Type B pancreatic cell (in vitro differentiated cells): ENCODE data around the gene DCHS1. TPM values are rescaled to one million over a fixed set of nuclear protein-coding genes. Genes with fewer than 3 reads are reported as not detected.

Experiments used
- DNase-seq: peaks from one replicate; pipeline ENCODE4 v3.0.0; 2021; ENCODE audit warnings: mixed read lengths; ENCODE audit not compliant: unreplicated experiment; ENCODE audit errors: extremely low spot score
- H3K27ac Mint-ChIP-seq: 2 replicates; pipeline ENCODE4 v1.8.0; 2021; ENCODE audit warnings: mild to moderate bottlenecking, mixed read lengths
- H3K27me3 Mint-ChIP-seq: 2 replicates; pipeline ENCODE4 v1.8.0; 2021; ENCODE audit warnings: mixed read lengths
- H3K36me3 Mint-ChIP-seq: 2 replicates; pipeline ENCODE4 v1.8.0; 2021; ENCODE audit warnings: mixed read lengths
- H3K4me1 Mint-ChIP-seq: one replicate; pipeline ENCODE4 v1.8.0; 2021; ENCODE audit warnings: mixed read lengths; ENCODE audit not compliant: unreplicated experiment
- H3K4me3 Mint-ChIP-seq: 2 replicates; pipeline ENCODE4 v1.8.0; 2021; ENCODE audit warnings: mild to moderate bottlenecking, mixed read lengths
- H3K9me3 Mint-ChIP-seq: 2 replicates; pipeline ENCODE4 v1.8.0; 2021; ENCODE audit warnings: mixed read lengths
- CTCF ChIP-seq: fragments of 200-600 bp; sonication (generic); conservative IDR thresholded peaks from 2 replicates; pipeline ENCODE4 v1.5.0; 2021; ENCODE audit warnings: antibody characterized with exemption, mild to moderate bottlenecking
- total RNA-seq: library from RNA; stranded (reverse); gene quantifications from 2 replicates; pipeline ENCODE4 v1.2.1, GENCODE V29; 2021; ENCODE audit warnings: low replicate concordance

DCHS1 gene
- total RNA-seq, 1 donor from 2014 or later: 54.9 TPM

DNA sequence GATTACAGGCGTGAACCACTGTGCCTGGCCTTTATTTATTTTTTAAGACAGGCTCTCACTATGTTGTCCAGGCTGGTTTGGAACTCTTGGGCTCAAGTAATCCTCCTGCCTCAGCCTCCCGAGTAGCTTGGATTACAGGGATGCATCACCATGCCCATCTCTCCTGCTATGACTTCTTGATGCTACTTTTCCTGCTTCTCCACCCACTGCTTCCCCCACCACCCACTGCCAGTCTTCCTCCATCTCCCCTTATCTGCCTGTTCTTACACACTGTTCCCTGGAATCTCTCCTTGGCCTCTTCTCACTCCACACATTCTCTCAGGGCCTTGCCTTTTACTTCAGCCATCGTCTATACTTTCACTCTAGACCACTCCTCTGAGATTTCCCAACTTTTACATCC lies 19.1 kb downstream of the DCHS1 start:
- H3K9me3 Mint-ChIP-seq: no peaks in the 10 kb centered on the region
- H3K36me3 Mint-ChIP-seq: peaks cover 5% of the 10 kb centered on the region
- DNase-seq: no peak
- no peak for TF ChIP-seq CTCF
- peaks cover 8% of the 10 kb centered on the region for H3K4me1 Mint-ChIP-seq
- H3K27me3 Mint-ChIP-seq: peaks cover 4% of the 10 kb centered on the region
- H3K27ac Mint-ChIP-seq: no peak overlapping the region
- no peak overlapping the region for H3K4me3 Mint-ChIP-seq

DNA sequence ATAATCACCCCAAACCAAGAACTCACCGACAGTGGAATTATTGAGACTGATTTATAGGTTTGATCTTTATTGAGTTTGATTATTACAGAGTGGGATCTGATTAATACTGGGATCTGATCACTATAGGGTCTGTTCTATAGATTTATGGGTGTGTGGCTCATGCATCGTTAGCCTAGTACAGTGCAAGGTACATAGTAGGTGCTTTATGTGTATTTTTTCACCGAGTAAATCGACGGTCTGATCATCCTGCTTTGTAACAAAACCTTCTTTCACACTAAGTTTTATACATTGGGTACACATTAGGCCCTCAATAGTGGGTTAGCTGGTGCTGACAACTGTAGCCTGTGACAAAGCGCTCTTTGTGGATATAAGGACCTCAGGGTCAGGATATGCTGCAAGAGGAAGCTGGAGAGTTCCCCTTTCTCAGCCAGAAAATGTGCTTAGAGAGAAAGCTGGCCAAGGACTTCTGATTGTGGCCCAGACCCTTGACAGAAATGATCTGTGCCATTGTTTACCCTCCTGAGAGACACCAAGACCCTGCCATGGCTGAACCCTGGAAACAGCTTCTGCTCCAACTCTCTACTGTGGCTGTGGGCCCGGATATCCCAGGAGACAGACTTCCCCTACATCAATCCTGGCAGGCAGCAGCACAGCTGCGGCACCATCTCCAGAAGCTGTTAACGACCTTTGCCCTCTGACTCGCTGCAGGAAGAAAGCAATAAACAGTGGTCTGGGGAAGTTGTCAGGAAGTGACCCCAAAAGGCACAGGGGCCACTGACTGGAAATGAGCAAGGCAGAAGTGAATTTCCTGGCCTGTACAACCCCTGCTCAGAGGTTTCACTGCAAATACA lies 20.3 kb downstream of the DCHS1 start:
- no peak overlapping the region for H3K4me3 Mint-ChIP-seq
- TF ChIP-seq CTCF: no peak
- peaks cover 9% of the 10 kb centered on the region for H3K36me3 Mint-ChIP-seq
- peaks cover 8% of the 10 kb centered on the region for H3K4me1 Mint-ChIP-seq
- H3K27ac Mint-ChIP-seq: no peak overlapping the region
- no peaks in the 10 kb centered on the region for H3K9me3 Mint-ChIP-seq
- no peak for DNase-seq
- peaks cover 13% of the 10 kb centered on the region for H3K27me3 Mint-ChIP-seq

DNA sequence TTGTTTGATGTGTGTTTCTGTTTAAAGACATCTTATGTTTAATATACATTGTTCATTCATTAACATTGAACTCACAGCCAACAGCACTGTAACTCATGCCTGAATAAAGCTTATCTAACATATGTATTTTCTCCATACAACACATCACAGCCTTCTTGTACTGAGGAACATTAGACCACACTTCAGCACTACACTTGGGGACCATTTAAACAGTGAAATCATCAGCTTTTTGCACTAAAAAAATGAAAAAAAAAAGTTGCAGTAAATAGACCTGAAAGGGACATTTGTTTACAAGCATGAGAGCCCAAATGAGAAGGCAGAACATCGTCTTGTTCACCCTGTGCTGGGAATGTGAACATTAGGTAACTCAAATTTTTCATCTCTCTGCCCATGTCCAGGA lies 21.1 kb downstream of the DCHS1 start:
- no peak overlapping the region for H3K4me3 Mint-ChIP-seq
- peaks cover 13% of the 10 kb centered on the region for H3K27me3 Mint-ChIP-seq
- no peak for TF ChIP-seq CTCF
- no peak overlapping the region for H3K27ac Mint-ChIP-seq
- H3K9me3 Mint-ChIP-seq: no peaks in the 10 kb centered on the region
- DNase-seq: no peak
- peaks cover 9% of the 10 kb centered on the region for H3K36me3 Mint-ChIP-seq
- H3K4me1 Mint-ChIP-seq: peaks cover 8% of the 10 kb centered on the region

GRCh38 chr11:6633422-6634408 lies 21.9 kb downstream of the DCHS1 start:
- Mint-ChIP-seq H3K27ac (no peak overlapping the region), H3K27me3 (peaks cover 16% of the 10 kb centered on the region), H3K36me3 (peaks cover 9% of the 10 kb centered on the region), H3K9me3 (no peaks in the 10 kb centered on the region), H3K4me3 (no peak overlapping the region), H3K4me1 (peaks cover 8% of the 10 kb centered on the region)
- TF ChIP-seq CTCF: no peak
- peak; percentile 48 for DNase-seq

DNA sequence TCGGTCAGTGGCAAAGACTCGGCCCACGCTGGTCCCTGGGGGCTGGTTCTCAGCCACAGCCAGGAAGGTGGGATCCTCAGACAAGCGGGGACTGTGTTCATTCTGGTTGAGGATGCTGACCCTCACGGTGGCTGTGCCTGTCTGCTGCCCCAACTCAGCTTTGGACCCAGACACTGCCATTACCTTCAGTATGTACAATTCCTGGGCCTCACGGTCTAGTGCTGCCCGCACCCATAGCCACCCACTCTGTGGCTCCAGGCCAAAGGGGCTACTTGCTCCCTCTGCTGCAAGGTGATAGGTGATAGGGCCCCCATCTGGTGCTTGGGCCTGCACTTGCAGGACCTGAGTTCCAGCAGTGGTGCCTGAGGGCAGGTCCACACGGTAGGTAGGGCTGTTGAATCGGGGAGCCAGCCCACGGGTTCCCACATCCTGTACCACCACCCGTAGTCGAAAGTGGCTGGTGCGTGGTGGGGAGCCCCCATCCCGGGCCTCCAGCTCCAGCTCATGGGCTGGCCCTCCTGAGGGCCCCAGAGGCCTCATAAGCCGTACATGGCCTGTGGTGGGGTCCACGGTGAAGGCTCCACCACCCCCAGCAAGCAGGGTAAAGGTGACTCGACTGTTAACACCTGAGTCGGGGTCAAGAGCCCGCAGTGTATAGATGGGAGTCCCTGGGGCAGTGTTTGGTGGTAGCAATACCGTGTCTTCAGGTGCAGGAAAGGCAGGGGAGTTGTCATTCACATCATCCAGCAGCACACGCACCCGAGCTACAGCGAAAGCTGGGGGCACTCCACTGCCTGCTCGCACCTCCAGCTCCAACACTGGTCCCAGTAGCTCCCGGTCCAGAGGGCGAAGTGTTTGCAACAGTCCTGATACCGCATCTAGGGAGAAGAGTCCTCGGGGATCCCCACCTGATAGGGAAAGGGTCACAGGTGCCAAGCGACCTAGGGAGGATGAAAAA lies 23.2 kb downstream of the DCHS1 start:
- Mint-ChIP-seq H3K36me3 (peaks cover 9% of the 10 kb centered on the region), H3K4me1 (peaks cover 8% of the 10 kb centered on the region), H3K9me3 (no peaks in the 10 kb centered on the region), H3K27ac (no peak overlapping the region), H3K4me3 (no peak overlapping the region), H3K27me3 (peaks cover 22% of the 10 kb centered on the region)
- no peak for TF ChIP-seq CTCF
- peak; percentile 62 for DNase-seq
